ENCODE measurements around the gene KPNA2. TPM values are rescaled to one million over a fixed set of nuclear protein-coding genes. Genes with fewer than 3 reads are reported as not detected.
"Not testable (repeated sequence)": the region's sequence is repeated elsewhere in the genome, so short reads cannot be mapped to it uniquely, and the experiment has no call there.

Gene KPNA2
- total RNA-seq, 1 experiment from 2014 or later, result 388 TPM

- DNase-seq (ENCODE audit: low read depth, low spot score); in situ Hi-C loops (cut with HindIII; ENCODE audit: low pct_unique_long_range_greater_than_20kb, low sequenced_read_pairs): not testable (repeated sequence)
Observed at GRCh38 chr17:68049812-68050437, 14.4 kb downstream of the KPNA2 start.

GRCh38 chr17:68051321-68052312 lies 16.1 kb downstream of the KPNA2 start:
- DNase-seq (ENCODE audit: low read depth, low spot score); in situ Hi-C loops (cut with HindIII; ENCODE audit: low pct_unique_long_range_greater_than_20kb, low sequenced_read_pairs): not testable (repeated sequence)

GRCh38 chr17:68052810-68053209 lies 17.3 kb downstream of the KPNA2 start:
- no peak for DNase-seq (ENCODE audit: low read depth, low spot score)
- in situ Hi-C loops (cut with HindIII; ENCODE audit: low pct_unique_long_range_greater_than_20kb, low sequenced_read_pairs), result no loop called here

- DNase-seq (ENCODE audit: low read depth, low spot score), result no peak
- in situ Hi-C loops (cut with HindIII; ENCODE audit: low pct_unique_long_range_greater_than_20kb, low sequenced_read_pairs), result no loop called here
Observed at GRCh38 chr17:68053231-68054013, 17.9 kb downstream of the KPNA2 start.

GRCh38 chr17:68054296-68054900 lies 18.9 kb downstream of the KPNA2 start:
- DNase-seq (ENCODE audit: low read depth, low spot score), result peak; percentile 85

GRCh38 chr17:68057531-68057952 lies 22.0 kb downstream of the KPNA2 start:
- DNase-seq (ENCODE audit: low read depth, low spot score), result peak; percentile 79
- in situ Hi-C loops (cut with HindIII; ENCODE audit: low pct_unique_long_range_greater_than_20kb, low sequenced_read_pairs), result no loop called here

More at GRCh38 chr17:68054296-68054900, 18.9 kb downstream of the KPNA2 start:
- in situ Hi-C loops (cut with HindIII; ENCODE audit: low pct_unique_long_range_greater_than_20kb, low sequenced_read_pairs), result no loop called here

GRCh38 chr17:68060336-68060735 lies 24.8 kb downstream of the KPNA2 start:
- DNase-seq (ENCODE audit: low read depth, low spot score), result no peak
- in situ Hi-C loops (cut with HindIII; ENCODE audit: low pct_unique_long_range_greater_than_20kb, low sequenced_read_pairs), result no loop called here

- no peak for DNase-seq (ENCODE audit: low read depth, low spot score)
- in situ Hi-C loops (cut with HindIII; ENCODE audit: low pct_unique_long_range_greater_than_20kb, low sequenced_read_pairs), result no loop called here
Observed at GRCh38 chr17:68061512-68062313, 26.2 kb downstream of the KPNA2 start.

- DNase-seq (ENCODE audit: low read depth, low spot score); in situ Hi-C loops (cut with HindIII; ENCODE audit: low pct_unique_long_range_greater_than_20kb, low sequenced_read_pairs): not testable (repeated sequence)
Observed at GRCh38 chr17:68065366-68065765, 29.8 kb downstream of the KPNA2 start.

GRCh38 chr17:68068512-68068911 lies 33.0 kb downstream of the KPNA2 start:
- DNase-seq (ENCODE audit: low read depth, low spot score); in situ Hi-C loops (cut with HindIII; ENCODE audit: low pct_unique_long_range_greater_than_20kb, low sequenced_read_pairs): not testable (repeated sequence)

GRCh38 chr17:68070582-68071444 lies 35.3 kb downstream of the KPNA2 start:
- DNase-seq (ENCODE audit: low read depth, low spot score); in situ Hi-C loops (cut with HindIII; ENCODE audit: low pct_unique_long_range_greater_than_20kb, low sequenced_read_pairs): not testable (repeated sequence)

- DNase-seq (ENCODE audit: low read depth, low spot score), result no peak
- in situ Hi-C loops (cut with HindIII; ENCODE audit: low pct_unique_long_range_greater_than_20kb, low sequenced_read_pairs), result no loop called here
Observed at GRCh38 chr17:68074279-68074678, 38.7 kb downstream of the KPNA2 start.

- in situ Hi-C loops (cut with HindIII; ENCODE audit: low pct_unique_long_range_greater_than_20kb, low sequenced_read_pairs); DNase-seq (ENCODE audit: low read depth, low spot score): not testable (repeated sequence)
Observed at GRCh38 chr17:68075953-68076607, 40.5 kb downstream of the KPNA2 start.

- DNase-seq (ENCODE audit: low read depth, low spot score); in situ Hi-C loops (cut with HindIII; ENCODE audit: low pct_unique_long_range_greater_than_20kb, low sequenced_read_pairs): not testable (repeated sequence)
Observed at GRCh38 chr17:68077498-68077897, 42.0 kb downstream of the KPNA2 start.

GRCh38 chr17:68080411-68081150 lies 45.0 kb downstream of the KPNA2 start:
- in situ Hi-C loops (cut with HindIII; ENCODE audit: low pct_unique_long_range_greater_than_20kb, low sequenced_read_pairs), result no loop called here
- no peak for DNase-seq (ENCODE audit: low read depth, low spot score)
